HG02798 (cell line): Measurements from ENCODE around the gene ACAD11.
"Not testable (repeated sequence)": the region's sequence is repeated elsewhere in the genome, so short reads cannot be mapped to it uniquely, and the experiment has no call there.

Experiments used
- ATAC-seq: cut with Tn5 transposase; IDR thresholded peaks from one replicate; pipeline ENCODE4 v1.9.1; 2021; ENCODE audit warnings: mild to moderate bottlenecking; ENCODE audit not compliant: unreplicated experiment, poor library complexity

Gene ACAD11

GRCh38 chr3:132556508-132557159, 103.0 kb downstream of the ACAD11 start:
- no peak for ATAC-seq

GRCh38 chr3:132556036-132556386, 103.6 kb downstream of the ACAD11 start:
- not testable (repeated sequence) for ATAC-seq

GRCh38 chr3:132555306-132556035, 104.1 kb downstream of the ACAD11 start:
- ATAC-seq: no peak

GRCh38 chr3:132554437-132554836, 105.2 kb downstream of the ACAD11 start:
- no peak for ATAC-seq

- ATAC-seq: no peak
Observed at GRCh38 chr3:132553826-132554225, 105.8 kb downstream of the ACAD11 start.

GRCh38 chr3:132550579-132551305, 108.9 kb downstream of the ACAD11 start:
- no peak for ATAC-seq

- peak; percentile 77 for ATAC-seq
Observed at GRCh38 chr3:132549890-132550578, 109.6 kb downstream of the ACAD11 start.

GRCh38 chr3:132549169-132549568, 110.4 kb downstream of the ACAD11 start:
- no peak for ATAC-seq

GRCh38 chr3:132545471-132545870, 114.1 kb downstream of the ACAD11 start:
- no peak for ATAC-seq

GRCh38 chr3:132544130-132544529, 115.5 kb downstream of the ACAD11 start:
- no peak for ATAC-seq

GRCh38 chr3:132543011-132543739, 116.4 kb downstream of the ACAD11 start:
- ATAC-seq: no peak

- ATAC-seq: no peak
Observed at GRCh38 chr3:132542577-132542976, 117.0 kb downstream of the ACAD11 start.

- no peak for ATAC-seq
Observed at GRCh38 chr3:132539681-132540080, 119.9 kb downstream of the ACAD11 start.

GRCh38 chr3:132538072-132538471, 121.5 kb downstream of the ACAD11 start:
- ATAC-seq: no peak

GRCh38 chr3:132537297-132537696, 122.3 kb downstream of the ACAD11 start:
- no peak for ATAC-seq

GRCh38 chr3:132536442-132537153, 123.0 kb downstream of the ACAD11 start:
- ATAC-seq: no peak

GRCh38 chr3:132535575-132536441, 123.8 kb downstream of the ACAD11 start:
- peak; percentile 68 for ATAC-seq

- no peak for ATAC-seq
Observed at GRCh38 chr3:132530624-132531023, 129.0 kb downstream of the ACAD11 start.

GRCh38 chr3:132522353-132522752, 137.3 kb downstream of the ACAD11 start:
- peak; percentile 83 for ATAC-seq
